CD14-positive monocyte (primary cell): ENCODE measurements around the gene TRIM47. TPM values are rescaled to one million over a fixed set of nuclear protein-coding genes. Genes with fewer than 3 reads are reported as not detected.

Experiments used
- DNase-seq, 3 donors: peaks; one replicate each; pipeline ENCODE4 v3.0.0-alpha.2; 2011 to 2022
- H2AFZ ChIP-seq: 2 replicates; pipeline ENCODE4 v1.6.0; 2012; ENCODE audit warnings: mild to moderate bottlenecking, low read depth, low read length, inconsistent platforms; ENCODE audit not compliant: insufficient read depth, poor library complexity, severe bottlenecking
- H3K27ac ChIP-seq, 2 donors: 1 replicate in 1 of 2; 2 replicates in 1 of 2; pipeline ENCODE4 v1.5.1; 2012 to 2013; ENCODE audit warnings: low read length in 2 of 2, control low read depth in 1 of 2, inconsistent platforms in 1 of 2, low read depth in 1 of 2, mild to moderate bottlenecking in 1 of 2
- H3K27me3 ChIP-seq, 2 donors: one replicate each; pipeline versions ENCODE4 v1.6.0 to v1.6.1; 2011 to 2013; ENCODE audit warnings: low read length in 2 of 2; ENCODE audit not compliant: control insufficient read depth in 2 of 2, insufficient read depth in 2 of 2
- H3K36me3 ChIP-seq, 2 donors: replicated peaks in 1 of 2; 1 replicate in 1 of 2; 2 replicates in 1 of 2; pipeline versions ENCODE4 v1.5.1 to v1.6.1; 2012 to 2013; ENCODE audit warnings: low read length in 2 of 2, control low read depth in 1 of 2, inconsistent platforms in 1 of 2, mild to moderate bottlenecking in 1 of 2; ENCODE audit not compliant: insufficient read depth in 2 of 2, control insufficient read depth in 1 of 2
- H3K4me1 ChIP-seq, 2 donors: 1 replicate in 1 of 2; 2 replicates in 1 of 2; pipeline versions ENCODE4 v1.5.1 to v1.6.1; 2012 to 2013; ENCODE audit warnings: low read length in 2 of 2, control low read depth in 1 of 2, inconsistent platforms in 1 of 2, mild to moderate bottlenecking in 1 of 2, moderate library complexity in 1 of 2; ENCODE audit not compliant: insufficient read depth in 2 of 2, control insufficient read depth in 1 of 2
- H3K4me2 ChIP-seq: replicated peaks from 2 replicates; pipeline ENCODE3; 2012; ENCODE audit warnings: low read length, moderate library complexity, mild to moderate bottlenecking; ENCODE audit not compliant: poor library complexity, severe bottlenecking; ENCODE audit errors: extremely low read depth
- H3K4me3 ChIP-seq, 3 experiments: fragments of 200-600 bp in 1 of 3; sonication (generic) in 1 of 3; replicated peaks in 1 of 3; 1 replicate in 2 of 3; 2 replicates in 1 of 3; pipeline ENCODE4 v1.5.1; 2011 to 2013; ENCODE audit warnings: low read length in 3 of 3, mild to moderate bottlenecking in 3 of 3, control low read depth in 2 of 3, low read depth in 2 of 3, inconsistent platforms in 1 of 3, moderate library complexity in 1 of 3
- H3K79me2 ChIP-seq: 2 replicates; pipeline ENCODE4 v1.6.0; 2012; ENCODE audit warnings: mild to moderate bottlenecking, control low read depth, inconsistent platforms, low read length, moderate library complexity; ENCODE audit not compliant: insufficient read depth
- H3K9ac ChIP-seq: 2 replicates; pipeline ENCODE4 v1.6.0; 2017; ENCODE audit warnings: low read length, mild to moderate bottlenecking; ENCODE audit not compliant: insufficient read depth, poor library complexity, severe bottlenecking
- H3K9me3 ChIP-seq, 2 donors: replicated peaks in 1 of 2; 1 replicate in 1 of 2; 2 replicates in 1 of 2; pipeline versions ENCODE4 v1.5.1 to v1.6.1; 2012 to 2013; ENCODE audit warnings: low read length in 2 of 2, control low read depth in 1 of 2; ENCODE audit not compliant: control insufficient read depth in 1 of 2, insufficient read depth in 1 of 2
- H4K20me1 ChIP-seq: 2 replicates; pipeline ENCODE4 v1.6.0; 2012; ENCODE audit warnings: mild to moderate bottlenecking, low read length, control low read depth, moderate library complexity; ENCODE audit not compliant: insufficient read depth
- H3K27ac Mint-ChIP-seq, 7 donors: one replicate each; pipeline ENCODE4 v1.8.0; 2020; ENCODE audit warnings: mild to moderate bottlenecking in 7 of 7, mixed read lengths in 7 of 7, moderate library complexity in 6 of 7, inconsistent platforms in 2 of 7
- H3K27me3 Mint-ChIP-seq, 3 donors: one replicate each; pipeline ENCODE4 v1.8.0; 2021 to 2022; ENCODE audit warnings: low read depth in 3 of 3, mild to moderate bottlenecking in 3 of 3, mixed read lengths in 3 of 3, moderate library complexity in 3 of 3, inconsistent platforms in 1 of 3
- H3K36me3 Mint-ChIP-seq, 2 donors: one replicate each; pipeline ENCODE4 v1.8.0; 2020; ENCODE audit warnings: mixed read lengths in 2 of 2, inconsistent platforms in 1 of 2, mild to moderate bottlenecking in 1 of 2
- H3K4me1 Mint-ChIP-seq: one replicate; pipeline ENCODE4 v1.8.0; 2020; ENCODE audit warnings: mild to moderate bottlenecking, mixed read lengths
- H3K4me3 Mint-ChIP-seq, 2 donors: one replicate each; pipeline ENCODE4 v1.8.0; 2020; ENCODE audit warnings: mild to moderate bottlenecking in 2 of 2, mixed read lengths in 2 of 2, moderate library complexity in 1 of 2
- H3K9me3 Mint-ChIP-seq, 7 donors: one replicate each; pipeline ENCODE4 v1.8.0; 2020 to 2022; ENCODE audit warnings: mixed read lengths in 7 of 7, mild to moderate bottlenecking in 6 of 7, moderate library complexity in 6 of 7, inconsistent platforms in 2 of 7
- WGBS: methylation state at CpG from one replicate; pipeline ENCODE4 v1.1.5; 2013; ENCODE audit warnings: missing lambda C conversion rate; ENCODE audit not compliant: insufficient coverage; 5-methylcytosine and 5-hydroxymethylcytosine counted together
- intact Hi-C, 2 donors: fragments of 100-400 bp; cut with micrococcal nuclease; formaldehyde crosslinking; loops; one replicate each; pipeline versions ENCODE4 v1.15.0 to v1.15.1; 2023
- polyA plus RNA-seq, 3 donors: library from polyadenylated mRNA; depleted of rRNA in 1 of 3; unstranded in 2 of 3; stranded (reverse) in 1 of 3; fragments of 300-500 nt in 2 of 3; fragments of >200 nt in 1 of 3; fragmentation: Illumina TruSeq in 2 of 3; gene quantifications; 1 replicate in 2 of 3; 2 replicates in 1 of 3; pipeline ENCODE4 v1.2.3, GENCODE V29; 2012 to 2021
- TF ChIP-seq, protein P1 (sequence below): fragments of 200-600 bp; IDR thresholded peaks from one replicate; pipeline ENCODE4 v1.8.0; 2022; ENCODE audit warnings: antibody characterized with exemption, mild to moderate bottlenecking

TRIM47 gene
- polyA plus RNA-seq, 3 donors: 0.20 TPM; not detected in 2

DNA sequence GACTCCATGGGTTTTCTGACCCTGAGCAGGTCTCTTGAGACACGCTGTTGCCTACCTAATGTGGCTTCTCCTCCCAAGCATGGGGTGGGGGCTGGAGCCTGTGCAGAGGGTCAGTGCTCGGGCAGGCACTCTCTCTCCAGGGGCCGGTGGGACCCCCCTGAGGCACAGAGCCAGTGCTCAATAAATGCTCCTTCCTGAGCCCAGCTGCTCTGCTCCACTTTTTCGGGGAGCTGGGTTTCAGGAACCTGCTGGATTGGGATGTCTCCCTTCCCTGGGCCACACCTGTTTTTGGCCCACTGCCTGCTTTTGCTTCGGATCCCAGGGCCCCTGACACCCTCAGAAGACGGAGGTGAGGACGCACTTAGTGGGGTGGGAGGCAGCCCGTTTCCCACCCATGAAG lies 19.7 kb upstream of the TRIM47 start:
- no peak overlapping the region for H3K4me2 ChIP-seq
- Mint-ChIP-seq H3K4me1 (peaks cover 22% of the 10 kb centered on the region), H3K9me3 (peaks cover 0 to 2% (median 0%) of the 10 kb centered on the region in 7 donors), H3K4me3 (no peak overlapping the region), H3K27me3 (peaks cover 0 to 5% (median 2%) of the 10 kb centered on the region in 3 donors), H3K27ac (no peak overlapping the region), H3K36me3 (peaks cover 33 to 54% of the 10 kb centered on the region in 2 donors)
- H3K79me2 ChIP-seq: peaks cover 17% of the 10 kb centered on the region
- 96% methylated on average over 3 of the region's 8 CpGs for WGBS
- H3K27me3 ChIP-seq: no peaks in the 10 kb centered on the region
- peaks cover 18% of the 10 kb centered on the region for H4K20me1 ChIP-seq
- no peak for DNase-seq
- no peak overlapping the region for H3K4me3 ChIP-seq
- H3K36me3 ChIP-seq: peaks cover 42 to 44% of the 10 kb centered on the region in 2 donors
- no peak overlapping the region for H2AFZ ChIP-seq
- TF ChIP-seq, protein P1, sequence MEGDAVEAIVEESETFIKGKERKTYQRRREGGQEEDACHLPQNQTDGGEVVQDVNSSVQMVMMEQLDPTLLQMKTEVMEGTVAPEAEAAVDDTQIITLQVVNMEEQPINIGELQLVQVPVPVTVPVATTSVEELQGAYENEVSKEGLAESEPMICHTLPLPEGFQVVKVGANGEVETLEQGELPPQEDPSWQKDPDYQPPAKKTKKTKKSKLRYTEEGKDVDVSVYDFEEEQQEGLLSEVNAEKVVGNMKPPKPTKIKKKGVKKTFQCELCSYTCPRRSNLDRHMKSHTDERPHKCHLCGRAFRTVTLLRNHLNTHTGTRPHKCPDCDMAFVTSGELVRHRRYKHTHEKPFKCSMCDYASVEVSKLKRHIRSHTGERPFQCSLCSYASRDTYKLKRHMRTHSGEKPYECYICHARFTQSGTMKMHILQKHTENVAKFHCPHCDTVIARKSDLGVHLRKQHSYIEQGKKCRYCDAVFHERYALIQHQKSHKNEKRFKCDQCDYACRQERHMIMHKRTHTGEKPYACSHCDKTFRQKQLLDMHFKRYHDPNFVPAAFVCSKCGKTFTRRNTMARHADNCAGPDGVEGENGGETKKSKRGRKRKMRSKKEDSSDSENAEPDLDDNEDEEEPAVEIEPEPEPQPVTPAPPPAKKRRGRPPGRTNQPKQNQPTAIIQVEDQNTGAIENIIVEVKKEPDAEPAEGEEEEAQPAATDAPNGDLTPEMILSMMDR: no peak
- H3K4me1 ChIP-seq: peaks cover 18 to 23% of the 10 kb centered on the region in 2 donors
- no peak overlapping the region for H3K27ac ChIP-seq
- no peaks in the 10 kb centered on the region for H3K9me3 ChIP-seq
- intact Hi-C loops: loop anchor here in 1 of 2 donors (5.0 kb wide), 1 partner anchor 41 kb away; the partner anchor contains the start of gene WBP2
- no peak overlapping the region for H3K9ac ChIP-seq

DNA sequence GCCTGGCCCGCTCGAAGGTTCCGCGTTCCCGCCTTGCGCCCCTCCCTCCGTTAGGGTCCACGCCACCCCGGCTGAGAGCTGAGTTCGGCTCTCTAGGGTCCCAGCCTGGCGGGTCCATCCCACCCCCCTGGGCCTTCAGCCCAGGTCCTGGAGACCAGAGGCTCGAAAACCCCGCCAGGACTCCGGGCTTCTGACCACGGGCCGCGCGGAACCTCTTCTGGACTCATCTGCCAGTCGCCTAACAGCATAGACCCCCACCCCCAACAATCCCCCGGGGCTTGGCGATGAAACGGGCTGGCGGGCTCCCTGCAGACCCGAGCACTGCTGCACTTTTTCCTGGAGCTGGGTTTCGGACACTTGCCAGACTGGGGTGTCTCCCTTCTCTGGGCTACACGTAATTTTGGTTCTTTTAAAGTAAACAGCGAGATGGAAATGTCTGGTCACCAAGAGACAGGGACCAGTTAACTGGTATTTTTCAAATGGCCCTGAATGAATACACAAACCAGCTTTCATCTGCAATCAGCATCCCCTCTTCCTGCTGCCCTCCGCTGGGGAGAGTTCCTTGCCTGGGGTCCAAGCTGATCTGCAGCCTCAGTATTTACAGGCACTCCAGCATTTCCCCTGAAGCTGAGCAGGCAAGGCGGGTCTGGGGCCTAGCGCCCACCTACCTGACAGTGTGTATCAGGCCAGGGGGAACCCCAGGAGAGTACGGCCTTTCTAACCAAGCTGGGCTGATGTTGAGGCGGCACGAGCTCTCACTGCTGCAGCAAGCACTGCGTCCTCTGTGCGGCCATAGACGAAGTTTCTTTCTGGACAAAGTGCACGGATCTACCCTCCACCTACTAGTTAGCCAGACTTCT lies 19.0 kb upstream of the TRIM47 start:
- WGBS: 66% methylated on average over 37 of the region's 37 CpGs
- intact Hi-C loops: loop anchor here in 1 of 2 donors (5.0 kb wide), 1 partner anchor 40 kb away; the partner anchor contains the start of gene WBP2
- peak overlapping the region; percentile 75 for H3K4me2 ChIP-seq
- peaks cover 18 to 23% of the 10 kb centered on the region in 2 donors for H3K4me1 ChIP-seq
- TF ChIP-seq, protein P1: no peak
- peak overlapping the region; percentile 77 for H3K9ac ChIP-seq
- Mint-ChIP-seq H3K36me3 (peaks cover 33 to 54% of the 10 kb centered on the region in 2 donors), H3K4me1 (peaks cover 22% of the 10 kb centered on the region), H3K27me3 (peaks cover 0 to 5% (median 2%) of the 10 kb centered on the region in 3 donors), H3K9me3 (peaks cover 0 to 2% (median 0%) of the 10 kb centered on the region in 7 donors), H3K27ac (peak overlapping the region in 5 of 7 donors; percentile 25 to 78 (median 50)), H3K4me3 (peak overlapping the region; percentile 26 to 67)
- H2AFZ ChIP-seq: peak overlapping the region; percentile 79
- peaks cover 23% of the 10 kb centered on the region for H4K20me1 ChIP-seq
- H3K27me3 ChIP-seq: no peaks in the 10 kb centered on the region
- peak overlapping the region in 1 of 2 donors; percentile 79 for H3K27ac ChIP-seq
- H3K9me3 ChIP-seq: no peaks in the 10 kb centered on the region
- peaks cover 42 to 44% of the 10 kb centered on the region in 2 donors for H3K36me3 ChIP-seq
- H3K4me3 ChIP-seq: peak overlapping the region in 2 of 3 experiments; percentile 15 to 80
- no peak for DNase-seq
- peaks cover 17% of the 10 kb centered on the region for H3K79me2 ChIP-seq
